K562 (cell line): Measurements from ENCODE around the gene PODXL. TPM values are rescaled to one million over a fixed set of nuclear protein-coding genes. Genes with fewer than 3 reads are reported as not detected.

Experiments
- ATAC-seq: fragments of 200-7000 bp; cut with Tn5 transposase; 3 replicates; pipeline ENCODE4 v1.9.1; 2020; ENCODE audit warnings: moderate library complexity
- BruUV-seq: library from RNA; stranded (reverse); fragments of 400-500 nt; replicated peaks from 2 replicates; lab custom pipeline; 2021; lab: Mats Ljungman, UMichigan
- CTCF ChIA-PET: fragments of 300-600 bp; formaldehyde crosslinking; extraction: SDS; loops from one replicate; lab custom pipeline; 2021; ENCODE audit warnings: low intra/inter-chr PET ratio; lab: Yijun Ruan, JAX
- POLR2A ChIA-PET: fragments of 300-600, 350-650 bp; sonication (Branson Sonifier 250); formaldehyde crosslinking; extraction: SDS; loops from one replicate; lab custom pipeline; 2021; ENCODE audit warnings: antibody characterized with exemption, inconsistent platforms; lab: Yijun Ruan, JAX
- DNase-seq, 4 experiments: peaks; one replicate each; pipeline versions ENCODE4 v3.0.0 to v3.0.0-alpha.2; 2011 to 2018; ENCODE audit warnings: low spot score in 3 of 4, mixed read lengths in 3 of 4; ENCODE audit errors: extremely low read depth in 1 of 4
- FAIRE-seq: peaks from 2 replicates; lab custom pipeline; 2011; peaks lifted over from hg19 to GRCh38; lab: Jason Lieb, UNC
- H2AFZ ChIP-seq: 2 replicates; pipeline ENCODE4 v1.6.0; 2011; ENCODE audit warnings: low read depth, low read length, control low read depth, inconsistent platforms
- H3K27ac ChIP-seq: fragments of 200-600 bp; 3 replicates; pipeline ENCODE4 v1.8.0; 2011; ENCODE audit warnings: low read depth, mild to moderate bottlenecking, control low read depth, inconsistent platforms, low read length, moderate library complexity, mixed read lengths; ENCODE audit errors: extremely low read depth
- H3K27me3 ChIP-seq, 2 experiments: fragments of 300-600 bp in 1 of 2; 2 replicates in 1 of 2; 3 replicates in 1 of 2; pipeline versions ENCODE4 v1.6.0 to v1.8.0; 2011; ENCODE audit warnings: inconsistent platforms in 2 of 2, low read length in 2 of 2, mild to moderate bottlenecking in 1 of 2, mixed read lengths in 1 of 2, moderate library complexity in 1 of 2; ENCODE audit not compliant: control insufficient read depth in 2 of 2, insufficient read depth in 2 of 2
- H3K36me3 ChIP-seq: fragments of 300-600 bp; 3 replicates; pipeline ENCODE4 v1.8.0; 2011; ENCODE audit warnings: mild to moderate bottlenecking, low read length, inconsistent platforms; ENCODE audit not compliant: control insufficient read depth, insufficient read depth
- H3K4me1 ChIP-seq, 2 experiments: fragments of 200-600 bp in 1 of 2; replicated peaks in 1 of 2; 2 replicates in 1 of 2; 3 replicates in 1 of 2; pipeline versions ENCODE4 v1.5.1 to v1.8.0; 2011; ENCODE audit warnings: inconsistent platforms in 2 of 2, low read length in 2 of 2, mild to moderate bottlenecking in 1 of 2, mixed read lengths in 1 of 2, moderate library complexity in 1 of 2; ENCODE audit not compliant: control insufficient read depth in 2 of 2, insufficient read depth in 2 of 2
- H3K4me2 ChIP-seq: 2 replicates; pipeline ENCODE4 v1.6.1; 2011; ENCODE audit warnings: low read length, control low read depth, inconsistent platforms, mixed read lengths; ENCODE audit not compliant: insufficient read depth
- H3K4me3 ChIP-seq: fragments of 200-600 bp; sonication (generic), shearing (Covaris generic); 2 replicates; pipeline ENCODE4 v1.5.1; 2016; ENCODE audit warnings: control low read depth, inconsistent platforms
- H3K79me2 ChIP-seq: fragments of 200-600 bp; 3 replicates; pipeline ENCODE4 v1.8.0; 2011; ENCODE audit warnings: low read length, inconsistent platforms; ENCODE audit not compliant: control insufficient read depth, insufficient read depth
- H3K9ac ChIP-seq, 2 experiments: 2 replicates each; pipeline versions ENCODE4 v1.6.0 to v1.6.1; 2011; ENCODE audit warnings: low read depth in 2 of 2, low read length in 2 of 2, control low read depth in 1 of 2, inconsistent platforms in 1 of 2, mild to moderate bottlenecking in 1 of 2, mixed read lengths in 1 of 2; ENCODE audit not compliant: insufficient read depth in 1 of 2
- H3K9me1 ChIP-seq: one replicate; pipeline ENCODE4 v1.6.0; 2011; ENCODE audit warnings: inconsistent platforms, mild to moderate bottlenecking, low read length, moderate library complexity; ENCODE audit not compliant: control insufficient read depth, insufficient read depth
- H3K9me3 ChIP-seq: replicated peaks from 2 replicates; pipeline ENCODE4 v1.5.1; 2011; ENCODE audit warnings: low read depth, low read length, inconsistent platforms; ENCODE audit not compliant: control insufficient read depth, insufficient read depth
- H4K20me1 ChIP-seq: replicated peaks from 2 replicates; pipeline ENCODE4 v1.6.1; 2011; ENCODE audit warnings: low read length, inconsistent platforms, mixed read lengths; ENCODE audit not compliant: control insufficient read depth, insufficient read depth
- CBX1 ChIP-seq: sonication (generic); IDR thresholded peaks from 2 replicates; pipeline ENCODE4 v1.6.1; 2016; ENCODE audit warnings: antibody characterized with exemption, low read depth, mild to moderate bottlenecking
- ELK1 ChIP-seq: sonication (generic); formaldehyde crosslinking; IDR thresholded peaks from 2 replicates; pipeline ENCODE4 v1.8.1; 2022; ENCODE audit warnings: missing genetic modification reagents
- GATAD2B ChIP-seq: fragments of 450-650 bp; IDR thresholded peaks from 2 replicates; pipeline ENCODE4 v1.6.1; 2017; ENCODE audit warnings: mild to moderate bottlenecking, borderline replicate concordance
- NR1H2 ChIP-seq: sonication (generic); formaldehyde crosslinking; IDR thresholded peaks from 2 replicates; pipeline ENCODE4 v1.4.0; 2020; ENCODE audit warnings: mild to moderate bottlenecking, missing genetic modification reagents
- SIN3A ChIP-seq, 2 experiments: fragments of 150-350 bp in 1 of 2; IDR thresholded peaks; 2 replicates each; pipeline ENCODE4 v1.6.1; 2011 to 2016; ENCODE audit warnings: borderline replicate concordance in 2 of 2, low read depth in 2 of 2, low read length in 2 of 2, mild to moderate bottlenecking in 2 of 2, moderate library complexity in 2 of 2; ENCODE audit not compliant: control insufficient read depth in 1 of 2
- TCF7L2 ChIP-seq: fragments of 150-350 bp; IDR thresholded peaks from 2 replicates; pipeline ENCODE4 v1.6.1; 2016; ENCODE audit warnings: low read depth, mild to moderate bottlenecking, low read length, moderate library complexity
- ZEB2 ChIP-seq: fragments of 450-650 bp; IDR thresholded peaks from 2 replicates; pipeline ENCODE4 v1.6.1; 2016
- ZNF134 ChIP-seq: fragments of 250-450 bp; sonication (Bioruptor Pico); conservative IDR thresholded peaks from 2 replicates; pipeline ENCODE4 v1.4.0; 2020
- ZNF274 ChIP-seq: IDR thresholded peaks from 2 replicates; pipeline ENCODE4 v1.6.1; 2011; ENCODE audit warnings: low read depth, mild to moderate bottlenecking, low read length, moderate library complexity, borderline replicate concordance
- ZNF551 ChIP-seq: fragments of 250-450 bp; sonication (Bioruptor Pico); IDR thresholded peaks from 2 replicates; pipeline ENCODE4 v1.5.0; 2021; ENCODE audit warnings: mild to moderate bottlenecking, moderate library complexity
- ZNF592 ChIP-seq: fragments of 450-650 bp; IDR thresholded peaks from 2 replicates; pipeline ENCODE4 v1.6.1; 2017; ENCODE audit warnings: antibody characterized with exemption, mild to moderate bottlenecking
- WGBS: fragments of 100-300 bp; shearing (Covaris generic); methylation state at CpG from one replicate; pipeline ENCODE4 v1.1.6; 2016; ENCODE audit warnings: low coverage, mixed read lengths; ENCODE audit not compliant: insufficient coverage; ENCODE audit errors: missing lambda C conversion rate; 5-methylcytosine and 5-hydroxymethylcytosine counted together
- in situ Hi-C: fragments of 300-500 bp; cut with MboI; formaldehyde crosslinking; loops from 4 replicates; pipeline ENCODE4 v1.15.0; 2018; ENCODE audit warnings: inconsistent platforms, mixed read lengths
- intact Hi-C: fragments of 100-400 bp; cut with micrococcal nuclease; formaldehyde crosslinking; loops from 2 replicates; pipeline ENCODE4 v1.14.2; 2022
- polyA plus RNA-seq, 8 experiments: library from polyadenylated mRNA; depleted of rRNA in 4 of 8; stranded (reverse) in 5 of 8; unstranded in 3 of 8; fragments of >200 nt; fragmentation: Nextera tagmentation in 2 of 8; fragmentation: Illumina TruSeq in 1 of 8; extraction: Ambion mirVana in 2 of 8; extraction: Trizol in 1 of 8; gene quantifications; 2 replicates each; pipeline versions ENCODE4 v1.2.1 to v1.2.3, GENCODE V29; 2011 to 2014; ENCODE audit warnings: inconsistent platforms in 1 of 8, missing spikeins in 1 of 8
- total RNA-seq, 7 experiments: library from RNA; depleted of rRNA in 6 of 7; stranded (reverse); fragments of >200 nt in 6 of 7; fragmentation: Illumina TruSeq in 2 of 7; extraction: Trizol in 2 of 7; gene quantifications; 2 replicates each; pipeline versions ENCODE4 v1.2.1 to v1.2.3, GENCODE V29; 2011 to 2021; ENCODE audit warnings: low replicate concordance in 1 of 7

Gene PODXL
- total and polyA plus RNA-seq, 9 of the 15 experiments (the other 6 are each of a cell fraction or from before 2014, with no cell fraction given), result 0.01 to 0.73 (median 0.07) TPM

- 53% methylated on average over 1 of the region's 1 CpG for WGBS
- H3K36me3 ChIP-seq, result peaks cover 22% of the 10 kb centered on the region; the same call in 2 of the 3 replicates
- intact Hi-C loops (no loop called here), in situ Hi-C loops (no loop called here)
- no peaks in the 10 kb centered on the region for H3K27me3 ChIP-seq
- no peaks in the 10 kb centered on the region for H3K9me3 ChIP-seq
- TF ChIP-seq GATAD2B (no peak), ZEB2 (no peak), ELK1 (CRISPR knock-in tag) (no peak), TCF7L2 (no peak)
- POLR2A ChIA-PET, result no interaction called here
- H4K20me1 ChIP-seq, result no peaks in the 10 kb centered on the region
- no peak overlapping the region for H3K27ac ChIP-seq
- no peak overlapping the region for H3K4me2 ChIP-seq
- H3K4me3 ChIP-seq, result no peak overlapping the region
- CTCF ChIA-PET, result interaction anchor here (0.5 kb wide), 1 partner anchor 75 kb away, joined by 3 read pairs; no protein-coding TSS in a partner anchor
- FAIRE-seq (no peak), DNase-seq (no peak), ATAC-seq (no peak)
- BruUV-seq, result no TSS peak
- H3K79me2 ChIP-seq, result no peaks in the 10 kb centered on the region
- H3K9ac ChIP-seq, result no peak overlapping the region
- H2AFZ ChIP-seq, result no peak overlapping the region
- H3K4me1 ChIP-seq, result no peaks in the 10 kb centered on the region
- no peaks in the 10 kb centered on the region for H3K9me1 ChIP-seq
Observed at GRCh38 chr7:131489196-131489595, 67.2 kb downstream of the PODXL start.

- Histone ChIP-seq H3K4me3 (no peak overlapping the region), H3K27me3 (no peaks in the 10 kb centered on the region), H3K79me2 (no peaks in the 10 kb centered on the region), H2AFZ (no peak overlapping the region), H3K4me2 (no peak overlapping the region), H3K9me1 (no peaks in the 10 kb centered on the region), H4K20me1 (no peaks in the 10 kb centered on the region), H3K27ac (no peak overlapping the region), H3K36me3 (peaks cover 26% of the 10 kb centered on the region; the same call in 2 of the 3 replicates), H3K9me3 (no peaks in the 10 kb centered on the region), H3K4me1 (no peaks in the 10 kb centered on the region), H3K9ac (no peak overlapping the region)
- DNase-seq (peak in 1 of 4 experiments; percentile 31), ATAC-seq (peak; percentile 66), FAIRE-seq (no peak)
- in situ Hi-C loops, result no loop called here
- 64% methylated on average over 2 of the region's 2 CpGs for WGBS
- CTCF ChIA-PET, result no interaction called here
- intact Hi-C loops, result no loop called here
- POLR2A ChIA-PET, result no interaction called here
- BruUV-seq, result no TSS peak
- TF ChIP-seq ZNF551 (CRISPR knock-in tag) (no peak), ZNF274 (no peak), ZNF592 (no peak), ZNF134 (no peak), NR1H2 (CRISPR knock-in tag) (no peak), CBX1 (no peak), SIN3A (IDR thresholded peaks at IDR 0.05; ENCODE audit: borderline replicate concordance in 2 of 2, control insufficient read depth in 1 of 2, low read depth in 2 of 2, low read length in 2 of 2) (no peak)
Observed at GRCh38 chr7:131488361-131488760, 68.1 kb downstream of the PODXL start.
